Activated CD4-positive, alpha-beta memory T cell treated with anti-CD3 and anti-CD28 coated beads for 36 hours (primary cell): ENCODE data around the gene GPRC6A. TPM values are rescaled to one million over a fixed set of nuclear protein-coding genes. Genes with fewer than 3 reads are reported as not detected.

Experiments used
- CTCF ChIA-PET: fragments of 350-600 bp; sonication (Branson Sonifier 250); formaldehyde crosslinking; loops from one replicate; lab custom pipeline; 2021; ENCODE audit warnings: antibody characterized with exemption, inconsistent platforms; lab: Charles Lee
- POLR2A ChIA-PET: fragments of 350-600 bp; sonication (Branson Sonifier 250); formaldehyde crosslinking; loops from one replicate; lab custom pipeline; 2021; ENCODE audit warnings: antibody characterized with exemption; lab: Charles Lee
- DNase-seq: peaks from one replicate; pipeline ENCODE4 v3.0.0-alpha.2; 2020
- H3K27ac Mint-ChIP-seq: one replicate; pipeline ENCODE4 v1.8.0; 2021; ENCODE audit warnings: mixed read lengths
- H3K27me3 Mint-ChIP-seq: one replicate; pipeline ENCODE4 v1.8.0; 2021; ENCODE audit warnings: mixed read lengths
- H3K36me3 Mint-ChIP-seq: one replicate; pipeline ENCODE4 v1.8.0; 2021; ENCODE audit warnings: mixed read lengths
- H3K4me1 Mint-ChIP-seq: one replicate; pipeline ENCODE4 v1.8.0; 2021; ENCODE audit warnings: low read depth, mixed read lengths
- H3K4me3 Mint-ChIP-seq: one replicate; pipeline ENCODE4 v1.8.0; 2021; ENCODE audit warnings: mild to moderate bottlenecking, mixed read lengths
- H3K9me3 Mint-ChIP-seq: one replicate; pipeline ENCODE4 v1.8.0; 2021; ENCODE audit warnings: mixed read lengths
- intact Hi-C: fragments of 100-400 bp; cut with micrococcal nuclease; formaldehyde crosslinking; loops from one replicate; pipeline ENCODE4 v1.15.1; 2023
- total RNA-seq, 2 experiments: library from RNA; stranded (reverse); gene quantifications; one replicate each; pipeline ENCODE4 v1.2.3, GENCODE V29; 2021

The GPRC6A gene
- total RNA-seq, 2 experiments from 2014 or later = not detected

DNA sequence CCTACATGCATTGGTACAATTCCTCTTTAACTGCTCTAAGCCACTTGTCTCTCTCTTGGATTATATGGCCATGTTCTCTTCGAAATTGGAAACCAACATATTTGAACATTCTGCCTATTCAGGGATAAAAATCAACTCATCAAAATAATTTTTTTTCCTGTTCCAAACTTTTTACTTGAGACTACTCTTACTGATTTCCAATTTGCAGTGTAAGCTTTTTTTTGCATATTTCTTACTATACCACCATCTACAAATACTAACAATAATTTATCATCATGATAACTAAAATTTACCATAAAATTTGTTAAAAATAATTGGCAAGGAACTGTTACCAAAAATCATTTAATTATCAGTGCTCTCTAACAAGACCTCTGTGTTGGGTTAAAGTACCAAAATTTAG lies 56.4 kb downstream of the GPRC6A start:
- Mint-ChIP-seq H3K4me1 (no peaks in the 10 kb centered on the region), H3K27me3 (peaks cover 12% of the 10 kb centered on the region), H3K4me3 (no peak overlapping the region), H3K36me3 (no peaks in the 10 kb centered on the region), H3K9me3 (no peaks in the 10 kb centered on the region), H3K27ac (no peak overlapping the region)
- DNase-seq = no peak
- intact Hi-C loops = no loop called here
- ChIA-PET POLR2A (no interaction called here), CTCF (no interaction called here)

DNA sequence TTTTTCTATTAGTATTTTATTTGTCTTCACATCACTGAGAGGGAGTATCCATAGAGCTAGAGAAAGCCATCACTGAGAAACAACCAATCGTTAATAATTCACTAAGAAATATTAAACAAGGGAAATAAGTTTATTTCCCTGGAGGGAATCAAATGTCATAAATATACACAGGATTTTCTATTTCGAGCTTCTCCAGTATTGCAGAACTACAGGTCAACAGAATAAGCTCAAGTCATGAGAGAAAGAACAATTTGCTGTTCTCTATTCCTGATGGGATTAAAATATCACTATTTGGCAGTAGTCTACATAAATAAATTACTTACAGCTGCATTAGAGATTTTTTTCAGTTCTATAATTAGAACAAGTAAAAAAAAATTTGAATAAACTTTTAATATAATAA lies 61.2 kb downstream of the GPRC6A start:
- intact Hi-C loops = no loop called here
- no peaks in the 10 kb centered on the region for H3K9me3 Mint-ChIP-seq
- CTCF ChIA-PET = no interaction called here
- no peak overlapping the region for H3K4me3 Mint-ChIP-seq
- POLR2A ChIA-PET = no interaction called here
- no peak for DNase-seq
- H3K27me3 Mint-ChIP-seq = peaks cover 35% of the 10 kb centered on the region
- no peak overlapping the region for H3K27ac Mint-ChIP-seq
- H3K4me1 Mint-ChIP-seq = peaks cover 9% of the 10 kb centered on the region
- H3K36me3 Mint-ChIP-seq = no peaks in the 10 kb centered on the region

DNA sequence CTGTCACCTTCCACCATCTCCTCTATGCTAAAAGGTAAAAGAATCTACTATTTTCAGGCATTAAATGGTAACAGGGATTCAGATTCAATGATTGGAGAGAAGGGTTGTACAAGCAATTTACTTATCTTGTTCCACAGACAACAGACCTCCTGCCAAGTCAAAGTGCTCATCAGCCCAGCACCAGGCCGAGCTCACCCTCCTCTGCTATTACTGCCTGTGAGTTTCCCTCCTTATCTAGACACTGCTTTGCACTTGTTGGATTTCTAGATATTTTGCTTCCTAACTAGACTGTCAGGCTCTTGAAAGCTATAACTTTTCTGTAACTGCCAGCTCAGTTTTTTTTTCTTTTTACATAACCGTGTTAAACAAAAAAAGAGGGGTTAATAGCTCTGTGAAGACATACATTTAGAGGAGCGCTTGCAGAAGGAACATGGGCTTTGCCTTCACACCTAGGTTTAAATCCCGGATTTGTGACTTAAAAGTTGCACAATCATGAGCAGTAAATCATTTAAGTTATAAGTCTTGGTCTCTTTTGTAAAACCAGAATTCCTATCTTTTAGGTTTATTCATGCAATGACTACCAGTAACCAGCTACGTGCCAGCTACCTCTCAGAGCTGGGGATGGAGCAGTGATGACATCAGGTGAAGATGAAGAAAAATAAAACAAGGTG lies 62.2 kb downstream of the GPRC6A start:
- no peak overlapping the region for H3K27ac Mint-ChIP-seq
- no peak for DNase-seq
- no peak overlapping the region for H3K4me3 Mint-ChIP-seq
- H3K4me1 Mint-ChIP-seq = peaks cover 9% of the 10 kb centered on the region
- ChIA-PET POLR2A (no interaction called here), CTCF (no interaction called here)
- intact Hi-C loops = no loop called here
- no peaks in the 10 kb centered on the region for H3K36me3 Mint-ChIP-seq
- no peaks in the 10 kb centered on the region for H3K9me3 Mint-ChIP-seq
- H3K27me3 Mint-ChIP-seq = peaks cover 36% of the 10 kb centered on the region

- ChIA-PET CTCF (no interaction called here), POLR2A (no interaction called here)
- H3K4me1 Mint-ChIP-seq = peaks cover 9% of the 10 kb centered on the region
- H3K4me3 Mint-ChIP-seq = peak within 1 kb of the TSS; percentile 18
- no peak within 1 kb of the TSS for H3K27ac Mint-ChIP-seq
- H3K9me3 Mint-ChIP-seq = no peaks in the 10 kb centered on the region
- peaks cover 33% of the 10 kb centered on the region for H3K27me3 Mint-ChIP-seq
- peak; percentile 12 for DNase-seq
- intact Hi-C loops = no loop called here
- H3K36me3 Mint-ChIP-seq = no peaks in the 10 kb centered on the region
Observed at GRCh38 chr6:116764961-116765841, 63.7 kb downstream of the GPRC6A start, which contains the start of gene FAM162B. Gene FAM162B, minus strand, starts transcription at chr6:116765719. Its CDS starts 143 bp downstream, at chr6:116765576.

- H3K27me3 Mint-ChIP-seq = peaks cover 35% of the 10 kb centered on the region
- DNase-seq = no peak
- H3K36me3 Mint-ChIP-seq = no peaks in the 10 kb centered on the region
- intact Hi-C loops = no loop called here
- no peak overlapping the region for H3K27ac Mint-ChIP-seq
- POLR2A ChIA-PET = no interaction called here
- H3K4me1 Mint-ChIP-seq = peaks cover 9% of the 10 kb centered on the region
- no peaks in the 10 kb centered on the region for H3K9me3 Mint-ChIP-seq
- H3K4me3 Mint-ChIP-seq = peak overlapping the region; percentile 18
- CTCF ChIA-PET = no interaction called here
Observed at GRCh38 chr6:116764629-116764960, 64.3 kb downstream of the GPRC6A start.

GRCh38 chr6:116763906-116764628 lies 64.8 kb downstream of the GPRC6A start:
- CTCF ChIA-PET = no interaction called here
- POLR2A ChIA-PET = no interaction called here
- H3K4me3 Mint-ChIP-seq = peak overlapping the region; percentile 13
- no peak overlapping the region for H3K27ac Mint-ChIP-seq
- no peaks in the 10 kb centered on the region for H3K9me3 Mint-ChIP-seq
- H3K36me3 Mint-ChIP-seq = no peaks in the 10 kb centered on the region
- intact Hi-C loops = no loop called here
- DNase-seq = no peak
- H3K27me3 Mint-ChIP-seq = peaks cover 35% of the 10 kb centered on the region
- peaks cover 9% of the 10 kb centered on the region for H3K4me1 Mint-ChIP-seq

DNA sequence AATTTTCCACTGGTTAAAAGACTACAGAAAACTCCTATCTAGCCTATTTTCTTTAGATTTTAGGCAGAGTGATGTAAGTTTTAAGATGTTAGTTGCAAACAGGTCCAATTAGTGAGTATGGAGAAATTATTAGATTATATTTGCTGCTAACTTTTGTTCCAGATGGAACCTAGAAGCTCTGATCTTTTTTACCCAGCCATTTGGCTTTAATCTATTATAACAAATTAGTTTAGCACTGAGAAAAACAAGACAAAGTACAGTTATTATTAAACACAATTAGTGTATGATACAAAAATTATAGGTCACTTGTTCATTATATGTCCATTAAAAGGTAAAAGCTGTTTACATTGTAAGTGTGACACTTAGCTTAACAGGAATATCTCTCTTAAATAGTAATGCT lies 65.8 kb downstream of the GPRC6A start:
- CTCF ChIA-PET = interaction anchor here (0.6 kb wide), 1 partner anchor 643 kb away, joined by 3 read pairs; no protein-coding TSS in a partner anchor
- Mint-ChIP-seq H3K9me3 (no peaks in the 10 kb centered on the region), H3K27me3 (peaks cover 33% of the 10 kb centered on the region), H3K27ac (no peak overlapping the region), H3K4me1 (peaks cover 9% of the 10 kb centered on the region), H3K36me3 (no peaks in the 10 kb centered on the region), H3K4me3 (no peak overlapping the region)
- intact Hi-C loops = no loop called here
- POLR2A ChIA-PET = no interaction called here
- DNase-seq = no peak

DNA sequence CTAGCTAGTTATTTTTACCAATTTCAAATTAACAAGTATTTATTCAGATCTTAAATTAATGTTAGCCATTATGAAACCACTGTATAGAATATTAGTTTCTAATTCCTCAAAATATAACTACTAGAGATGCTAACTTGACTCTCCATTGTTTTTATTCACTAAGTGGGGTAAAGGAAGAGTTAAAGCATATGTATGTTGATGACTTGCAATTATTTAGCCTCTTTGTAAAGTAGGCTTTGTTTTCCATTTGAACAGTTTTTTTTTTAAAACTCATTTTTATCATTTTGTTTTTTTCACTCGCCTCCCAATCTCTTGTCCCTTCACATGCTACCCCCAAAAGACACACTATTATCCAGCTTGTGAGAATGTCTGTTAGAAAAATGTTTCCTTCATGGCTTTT lies 66.6 kb downstream of the GPRC6A start:
- DNase-seq = no peak
- no peaks in the 10 kb centered on the region for H3K36me3 Mint-ChIP-seq
- H3K4me1 Mint-ChIP-seq = peaks cover 9% of the 10 kb centered on the region
- H3K9me3 Mint-ChIP-seq = no peaks in the 10 kb centered on the region
- peaks cover 33% of the 10 kb centered on the region for H3K27me3 Mint-ChIP-seq
- no peak overlapping the region for H3K27ac Mint-ChIP-seq
- intact Hi-C loops = no loop called here
- ChIA-PET CTCF (no interaction called here), POLR2A (no interaction called here)
- H3K4me3 Mint-ChIP-seq = no peak overlapping the region

DNA sequence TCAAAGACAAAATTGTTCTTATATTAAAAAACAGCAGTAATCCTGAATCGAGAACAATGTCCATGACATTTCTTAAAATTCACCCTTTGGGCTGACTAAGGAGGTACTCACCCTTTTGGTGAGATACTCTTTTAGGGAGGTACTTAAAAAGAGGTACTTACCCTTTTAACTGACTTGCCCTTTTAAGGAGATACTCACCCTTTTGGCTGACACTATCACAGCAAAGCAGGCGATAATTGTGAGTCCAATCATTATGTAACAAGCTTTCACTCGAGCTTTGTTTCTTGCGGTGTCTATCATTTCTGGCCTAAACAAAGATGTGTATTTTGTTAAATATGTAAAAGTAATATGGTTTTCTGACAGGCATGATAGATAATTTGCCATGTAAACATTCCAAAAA lies 67.1 kb downstream of the GPRC6A start:
- Mint-ChIP-seq H3K36me3 (no peaks in the 10 kb centered on the region), H3K4me3 (no peak overlapping the region), H3K27me3 (peaks cover 31% of the 10 kb centered on the region), H3K4me1 (peaks cover 9% of the 10 kb centered on the region), H3K9me3 (no peaks in the 10 kb centered on the region), H3K27ac (no peak overlapping the region)
- CTCF ChIA-PET = no interaction called here
- intact Hi-C loops = no loop called here
- POLR2A ChIA-PET = no interaction called here
- no peak for DNase-seq

- Mint-ChIP-seq H3K4me3 (no peak overlapping the region), H3K36me3 (no peaks in the 10 kb centered on the region), H3K27me3 (no peaks in the 10 kb centered on the region), H3K9me3 (peaks cover 30% of the 10 kb centered on the region), H3K27ac (no peak overlapping the region), H3K4me1 (no peaks in the 10 kb centered on the region)
- DNase-seq = no peak
- intact Hi-C loops = no loop called here
- CTCF ChIA-PET = no interaction called here
- POLR2A ChIA-PET = no interaction called here
Observed at GRCh38 chr6:116745176-116745575, 83.7 kb downstream of the GPRC6A start.
